ENCODE measurements around the gene RAB44. TPM values are rescaled to one million over a fixed set of nuclear protein-coding genes. Genes with fewer than 3 reads are reported as not detected.

The RAB44 gene
- total RNA-seq, 1 donor from 2014 or later: not detected

- DNase-seq (ENCODE audit: low read depth): no peak
- no peak overlapping the region for H3K4me3 ChIP-seq (ENCODE audit: low read depth, low read length)
- no peak for TF ChIP-seq CTCF (conservative IDR thresholded peaks at IDR 0.05; ENCODE audit: low read depth, low read length)
Observed at GRCh38 chr6:36731622-36732310, 34.1 kb downstream of the RAB44 start.

DNA sequence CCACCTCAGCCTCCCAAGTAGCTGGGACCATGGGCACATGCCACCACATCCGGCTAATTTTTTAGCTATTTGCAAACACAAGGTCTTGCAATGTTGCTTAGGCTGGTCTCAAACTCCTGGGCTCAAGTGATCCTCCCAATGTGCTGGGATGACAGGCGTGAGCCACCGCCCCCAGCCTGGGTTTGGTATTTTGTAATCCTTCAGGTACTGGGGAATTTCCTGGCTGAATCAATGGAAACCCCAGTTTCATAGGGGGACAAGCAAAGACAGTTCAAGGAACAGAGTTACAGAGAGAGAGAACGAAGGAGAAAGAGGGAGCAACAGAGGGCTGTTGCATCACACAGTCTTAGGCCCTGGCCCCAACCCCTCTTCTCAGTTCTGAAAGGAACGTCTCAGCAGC, 35.7 kb downstream of the RAB44 start:
- TF ChIP-seq CTCF (conservative IDR thresholded peaks at IDR 0.05; ENCODE audit: low read depth, low read length): no peak
- no peak overlapping the region for H3K4me3 ChIP-seq (ENCODE audit: low read depth, low read length)
- DNase-seq (ENCODE audit: low read depth): no peak

DNA sequence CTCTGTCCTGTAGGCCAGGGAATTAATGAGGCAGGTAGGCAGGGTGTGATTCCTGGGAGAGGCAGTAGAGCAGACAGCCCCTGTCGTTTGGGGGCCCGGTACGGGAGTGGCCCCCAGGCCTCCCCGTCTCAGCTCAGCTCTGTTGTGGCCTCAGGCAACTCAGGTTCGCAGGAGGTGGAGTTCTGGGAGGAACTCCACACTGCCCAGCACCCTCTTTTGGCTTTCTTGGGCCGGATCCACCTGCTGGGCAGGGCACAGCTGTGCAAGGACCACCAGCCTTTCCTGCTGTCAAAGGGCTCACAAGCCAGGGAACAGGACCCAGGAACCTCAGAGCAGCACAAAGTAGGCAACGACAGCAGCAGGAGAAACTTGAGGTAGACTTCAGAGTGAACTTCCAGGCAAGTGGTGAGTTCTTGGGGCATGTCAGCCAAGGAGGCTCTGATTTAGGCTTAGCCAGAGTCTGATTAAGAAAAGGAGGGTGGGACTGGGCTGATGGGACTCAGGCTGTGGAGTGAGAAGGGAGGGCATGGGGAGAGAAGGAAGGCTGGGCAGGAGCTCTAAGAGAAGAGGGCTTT, 36.9 kb downstream of the RAB44 start:
- no peak for TF ChIP-seq CTCF (conservative IDR thresholded peaks at IDR 0.05; ENCODE audit: low read depth, low read length)
- no peak for DNase-seq (ENCODE audit: low read depth)
- H3K4me3 ChIP-seq (ENCODE audit: low read depth, low read length): no peak overlapping the region

- no peak overlapping the region for H3K4me3 ChIP-seq (ENCODE audit: low read depth, low read length)
- DNase-seq (ENCODE audit: low read depth): no peak
- no peak for TF ChIP-seq CTCF (conservative IDR thresholded peaks at IDR 0.05; ENCODE audit: low read depth, low read length)
Observed at GRCh38 chr6:36735110-36736071, 37.8 kb downstream of the RAB44 start.

GRCh38 chr6:36737043-36737785, 39.6 kb downstream of the RAB44 start:
- no peak for TF ChIP-seq CTCF (conservative IDR thresholded peaks at IDR 0.05; ENCODE audit: low read depth, low read length)
- H3K4me3 ChIP-seq (ENCODE audit: low read depth, low read length): no peak overlapping the region
- DNase-seq (ENCODE audit: low read depth): no peak

GRCh38 chr6:36738108-36738507, 40.5 kb downstream of the RAB44 start:
- H3K4me3 ChIP-seq (ENCODE audit: low read depth, low read length): no peak overlapping the region
- no peak for DNase-seq (ENCODE audit: low read depth)
- TF ChIP-seq CTCF (conservative IDR thresholded peaks at IDR 0.05; ENCODE audit: low read depth, low read length): no peak
